ENCODE results near the gene MOB3B.

MOB3B gene

GRCh38 chr9:27445057-27445595 is 84.5 kb downstream of the MOB3B start:
- DNase-seq (ENCODE audit: extremely low spot score) = no peak
- ChIA-PET CTCF (no interaction called here), POLR2A (no interaction called here)
- no peak for TF ChIP-seq ZNF384 (IDR thresholded peaks at IDR 0.05)
- TF ChIP-seq PKNOX1 (IDR thresholded peaks at IDR 0.05) = no peak
- TF ChIP-seq NFRKB (IDR thresholded peaks at IDR 0.05) = no peak
- TF ChIP-seq L3MBTL2 (conservative IDR thresholded peaks at IDR 0.05) = no peak
- no peak for TF ChIP-seq HDGF (IDR thresholded peaks at IDR 0.05; ENCODE audit: borderline replicate concordance)
- no peak for TF ChIP-seq TARDBP (IDR thresholded peaks at IDR 0.05)
- no peak for TF ChIP-seq CTBP1 (IDR thresholded peaks at IDR 0.05; ENCODE audit: borderline replicate concordance)
- no peak for TF ChIP-seq FOXA1 (IDR thresholded peaks at IDR 0.05)
- no peak for TF ChIP-seq FOXM1 (IDR thresholded peaks at IDR 0.05; ENCODE audit: borderline replicate concordance)
- TF ChIP-seq LEF1 (IDR thresholded peaks at IDR 0.05; ENCODE audit: borderline replicate concordance) = no peak
- TF ChIP-seq ELF4 (IDR thresholded peaks at IDR 0.05) = no peak
- TF ChIP-seq SP1 (IDR thresholded peaks at IDR 0.05) = no peak
- no peak for TF ChIP-seq SUZ12 (IDR thresholded peaks at IDR 0.05)
- TF ChIP-seq FOXK2 (IDR thresholded peaks at IDR 0.05) = no peak
- no peak for TF ChIP-seq ARNT (IDR thresholded peaks at IDR 0.05)

GRCh38 chr9:27442464-27442863 is 87.2 kb downstream of the MOB3B start:
- TF ChIP-seq ARNT (IDR thresholded peaks at IDR 0.05) (no peak), SUZ12 (IDR thresholded peaks at IDR 0.05) (no peak)
- no peak for DNase-seq (ENCODE audit: extremely low spot score)
- CTCF ChIA-PET = no interaction called here
- POLR2A ChIA-PET = no interaction called here

- no peak for DNase-seq (ENCODE audit: extremely low spot score)
- POLR2A ChIA-PET = no interaction called here
- CTCF ChIA-PET = no interaction called here
- TF ChIP-seq FOXA1 (IDR thresholded peaks at IDR 0.05) (no peak), TARDBP (IDR thresholded peaks at IDR 0.05) (no peak), ZNF384 (IDR thresholded peaks at IDR 0.05) (no peak), HDGF (IDR thresholded peaks at IDR 0.05; ENCODE audit: borderline replicate concordance) (no peak), LEF1 (IDR thresholded peaks at IDR 0.05; ENCODE audit: borderline replicate concordance) (no peak), ARNT (IDR thresholded peaks at IDR 0.05) (no peak), SUZ12 (IDR thresholded peaks at IDR 0.05) (no peak), PKNOX1 (IDR thresholded peaks at IDR 0.05) (no peak), L3MBTL2 (conservative IDR thresholded peaks at IDR 0.05) (no peak), FOXK2 (IDR thresholded peaks at IDR 0.05) (no peak), FOXM1 (IDR thresholded peaks at IDR 0.05; ENCODE audit: borderline replicate concordance) (no peak), CTBP1 (IDR thresholded peaks at IDR 0.05; ENCODE audit: borderline replicate concordance) (no peak), BHLHE40 (IDR thresholded peaks at IDR 0.05; ENCODE audit: borderline replicate concordance) (no peak), ELF4 (IDR thresholded peaks at IDR 0.05) (no peak), NFRKB (IDR thresholded peaks at IDR 0.05) (no peak), SP1 (IDR thresholded peaks at IDR 0.05) (no peak)
Measured at GRCh38 chr9:27441741-27442070, 87.9 kb downstream of the MOB3B start.

- POLR2A ChIA-PET = no interaction called here
- TF ChIP-seq FOXM1 (IDR thresholded peaks at IDR 0.05; ENCODE audit: borderline replicate concordance) (no peak), PKNOX1 (IDR thresholded peaks at IDR 0.05) (peak; percentile 61)
- DNase-seq (ENCODE audit: extremely low spot score) = no peak
- CTCF ChIA-PET = no interaction called here
Measured at GRCh38 chr9:27440888-27441740, 88.5 kb downstream of the MOB3B start.

- TF ChIP-seq SP1 (IDR thresholded peaks at IDR 0.05) = no peak
- no peak for TF ChIP-seq HDGF (IDR thresholded peaks at IDR 0.05; ENCODE audit: borderline replicate concordance)
- no peak for TF ChIP-seq ARNT (IDR thresholded peaks at IDR 0.05)
- no peak for TF ChIP-seq SUZ12 (IDR thresholded peaks at IDR 0.05)
- TF ChIP-seq FOXA1 (IDR thresholded peaks at IDR 0.05) = no peak
- TF ChIP-seq BHLHE40 (IDR thresholded peaks at IDR 0.05; ENCODE audit: borderline replicate concordance) = no peak
- TF ChIP-seq LEF1 (IDR thresholded peaks at IDR 0.05; ENCODE audit: borderline replicate concordance) = no peak
- TF ChIP-seq L3MBTL2 (conservative IDR thresholded peaks at IDR 0.05) = no peak
- no peak for TF ChIP-seq ZNF384 (IDR thresholded peaks at IDR 0.05)
- ChIA-PET CTCF (no interaction called here), POLR2A (no interaction called here)
Measured at GRCh38 chr9:27438522-27438921, 91.1 kb downstream of the MOB3B start.

GRCh38 chr9:27437652-27438373 is 91.8 kb downstream of the MOB3B start:
- POLR2A ChIA-PET = no interaction called here

More at GRCh38 chr9:27438522-27438921, 91.1 kb downstream of the MOB3B start:
- no peak for DNase-seq (ENCODE audit: extremely low spot score)

More at GRCh38 chr9:27437652-27438373, 91.8 kb downstream of the MOB3B start:
- no peak for TF ChIP-seq BHLHE40 (IDR thresholded peaks at IDR 0.05; ENCODE audit: borderline replicate concordance)
- TF ChIP-seq TARDBP (IDR thresholded peaks at IDR 0.05) = no peak
- no peak for TF ChIP-seq SP1 (IDR thresholded peaks at IDR 0.05)
- TF ChIP-seq FOXK2 (IDR thresholded peaks at IDR 0.05) = no peak
- TF ChIP-seq PKNOX1 (IDR thresholded peaks at IDR 0.05) = no peak
- TF ChIP-seq CTBP1 (IDR thresholded peaks at IDR 0.05; ENCODE audit: borderline replicate concordance) = no peak
- no peak for TF ChIP-seq ELF4 (IDR thresholded peaks at IDR 0.05)
- TF ChIP-seq ZNF384 (IDR thresholded peaks at IDR 0.05) = no peak
- TF ChIP-seq LEF1 (IDR thresholded peaks at IDR 0.05; ENCODE audit: borderline replicate concordance) = no peak
- no peak for TF ChIP-seq L3MBTL2 (conservative IDR thresholded peaks at IDR 0.05)
- TF ChIP-seq HDGF (IDR thresholded peaks at IDR 0.05; ENCODE audit: borderline replicate concordance) = no peak
- CTCF ChIA-PET = no interaction called here
- no peak for DNase-seq (ENCODE audit: extremely low spot score)
